Spleen (tissue), 7 donors: ENCODE results near the gene NOSIP.

Experiments
- CTCF ChIP-seq, 11 experiments: fragments of 200-600 bp in 7 of 11; fragments of 450-650 bp in 4 of 11; sonication (generic) in 4 of 11; IDR thresholded peaks in 8 of 11; conservative IDR thresholded peaks in 3 of 11; 1 replicate in 7 of 11; 2 replicates in 4 of 11; pipeline versions ENCODE4 v1.4.0 to v1.8.0; 2016 to 2021; ENCODE audit warnings: antibody characterized with exemption in 11 of 11, inconsistent platforms in 4 of 11, mild to moderate bottlenecking in 1 of 11
- POLR2A ChIP-seq, 3 donors: fragments of 450-650 bp; IDR thresholded peaks; one replicate each; pipeline ENCODE4 v1.5.1; 2017; ENCODE audit warnings: antibody characterized with exemption in 3 of 3, mild to moderate bottlenecking in 1 of 3
- POLR2AphosphoS5 ChIP-seq, 3 donors: sonication (generic); formaldehyde crosslinking; IDR thresholded peaks; one replicate each; pipeline ENCODE4 v1.5.1; 2017; ENCODE audit warnings: antibody characterized with exemption in 3 of 3
- donor health status: DM: no; HTN: no; CAD: no; lungs with moderate emphysema.
- donor health status: DM: no; HTN: no; CAD: no.
- donor health status: DM: no; HTN: no; CAD: no.

DNA sequence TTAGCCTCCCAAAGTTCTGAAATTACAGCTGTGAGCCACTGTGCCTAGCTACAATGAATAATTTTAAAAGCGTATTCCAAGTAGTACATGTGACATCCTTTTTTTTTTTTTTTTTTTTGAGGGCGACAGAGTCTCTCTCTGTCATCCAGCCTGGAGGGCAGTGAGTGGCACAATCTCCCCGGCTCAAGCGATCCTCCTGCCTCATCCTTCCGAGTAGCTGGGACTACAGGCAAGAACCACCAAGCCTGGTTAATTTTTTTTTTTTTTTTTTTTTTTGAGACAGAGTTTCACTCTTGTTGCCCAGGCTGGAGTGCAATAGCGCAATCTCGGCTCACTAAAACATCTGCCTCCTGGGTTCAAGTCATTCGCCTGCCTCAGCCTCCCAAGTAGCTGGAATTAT lies 6.9 kb upstream of the NOSIP start:
- no peak for TF ChIP-seq POLR2AphosphoS5 (IDR thresholded peaks at IDR 0.05)
- TF ChIP-seq POLR2A (IDR thresholded peaks at IDR 0.05): no peak
- no peak for TF ChIP-seq CTCF (IDR thresholded peaks at IDR 0.05 in 8 of 11, conservative IDR thresholded peaks at IDR 0.05 in 3 of 11)
